Osteocyte (in vitro differentiated cells): ENCODE results near the gene YWHAH. TPM values are rescaled to one million over a fixed set of nuclear protein-coding genes. Genes with fewer than 3 reads are reported as not detected.

Experiments used
- DNase-seq: peaks from one replicate; pipeline ENCODE4 v3.0.0; 2021; ENCODE audit warnings: mixed read lengths; ENCODE audit not compliant: unreplicated experiment; ENCODE audit errors: extremely low spot score
- H3K27ac Mint-ChIP-seq: one replicate; pipeline ENCODE4 v1.8.0; 2021; ENCODE audit warnings: mild to moderate bottlenecking, mixed read lengths; ENCODE audit not compliant: unreplicated experiment
- H3K27me3 Mint-ChIP-seq: one replicate; pipeline ENCODE4 v1.8.0; 2021; ENCODE audit warnings: mixed read lengths; ENCODE audit not compliant: unreplicated experiment
- H3K36me3 Mint-ChIP-seq: one replicate; pipeline ENCODE4 v1.8.0; 2021; ENCODE audit warnings: mixed read lengths; ENCODE audit not compliant: unreplicated experiment
- H3K4me1 Mint-ChIP-seq: one replicate; pipeline ENCODE4 v1.8.0; 2021; ENCODE audit warnings: mixed read lengths; ENCODE audit not compliant: unreplicated experiment
- H3K4me3 Mint-ChIP-seq: one replicate; pipeline ENCODE4 v1.8.0; 2021; ENCODE audit warnings: mild to moderate bottlenecking, moderate library complexity, mixed read lengths; ENCODE audit not compliant: unreplicated experiment
- H3K9me3 Mint-ChIP-seq: one replicate; pipeline ENCODE4 v1.8.0; 2021; ENCODE audit warnings: mixed read lengths; ENCODE audit not compliant: unreplicated experiment
- CTCF ChIP-seq: fragments of 200-600 bp; sonication (generic); IDR thresholded peaks from 2 replicates; pipeline ENCODE4 v1.5.0; 2021; ENCODE audit warnings: antibody characterized with exemption, mild to moderate bottlenecking, moderate library complexity
- total RNA-seq: library from RNA; stranded (reverse); gene quantifications from 2 replicates; pipeline ENCODE4 v1.2.1, GENCODE V29; 2021

YWHAH gene
- total RNA-seq, 1 donor from 2014 or later, result 150 TPM

- TF ChIP-seq CTCF, result no peak
- H3K4me3 Mint-ChIP-seq, result no peak overlapping the region
- no peaks in the 10 kb centered on the region for H3K9me3 Mint-ChIP-seq
- peak overlapping the region; percentile 40 for H3K27ac Mint-ChIP-seq
- no peak for DNase-seq
- H3K27me3 Mint-ChIP-seq, result no peaks in the 10 kb centered on the region
- H3K36me3 Mint-ChIP-seq, result no peaks in the 10 kb centered on the region
- peaks cover 8% of the 10 kb centered on the region for H3K4me1 Mint-ChIP-seq
Observed at GRCh38 chr22:31942091-31942490, 2.2 kb upstream of the YWHAH start.

- no peak for TF ChIP-seq CTCF
- H3K36me3 Mint-ChIP-seq, result peaks cover 7% of the 10 kb centered on the region
- H3K4me3 Mint-ChIP-seq, result peak overlapping the region; percentile 91
- H3K4me1 Mint-ChIP-seq, result peaks cover 18% of the 10 kb centered on the region
- H3K27me3 Mint-ChIP-seq, result no peaks in the 10 kb centered on the region
- H3K9me3 Mint-ChIP-seq, result no peaks in the 10 kb centered on the region
- H3K27ac Mint-ChIP-seq, result peak overlapping the region; percentile 84
- DNase-seq, result no peak
Observed at GRCh38 chr22:31943206-31943977, 943 bp upstream of the YWHAH start.

GRCh38 chr22:31944700-31945442 is 536 bp downstream of the YWHAH start:
- peak; percentile 86 for DNase-seq
- H3K4me3 Mint-ChIP-seq, result peak overlapping the region; percentile 91
- TF ChIP-seq CTCF, result no peak
- no peak overlapping the region for H3K27ac Mint-ChIP-seq
- H3K27me3 Mint-ChIP-seq, result no peaks in the 10 kb centered on the region
- peaks cover 22% of the 10 kb centered on the region for H3K4me1 Mint-ChIP-seq
- H3K36me3 Mint-ChIP-seq, result peaks cover 7% of the 10 kb centered on the region
- H3K9me3 Mint-ChIP-seq, result no peaks in the 10 kb centered on the region

- H3K4me3 Mint-ChIP-seq, result no peak overlapping the region
- H3K4me1 Mint-ChIP-seq, result peaks cover 23% of the 10 kb centered on the region
- H3K9me3 Mint-ChIP-seq, result no peaks in the 10 kb centered on the region
- H3K27ac Mint-ChIP-seq, result no peak overlapping the region
- no peak for TF ChIP-seq CTCF
- no peaks in the 10 kb centered on the region for H3K27me3 Mint-ChIP-seq
- DNase-seq, result no peak
- H3K36me3 Mint-ChIP-seq, result peaks cover 7% of the 10 kb centered on the region
Observed at GRCh38 chr22:31945443-31945855, 1.1 kb downstream of the YWHAH start.
